Adrenal gland (tissue), 5 donors: Measurements from ENCODE around the gene MIA3.

ENCODE experiments used
- POLR2A ChIP-seq, 2 donors: fragments of 450-650 bp; IDR thresholded peaks; one replicate each; pipeline ENCODE4 v1.6.1; 2017; ENCODE audit warnings: antibody characterized with exemption in 2 of 2, mild to moderate bottlenecking in 2 of 2, moderate library complexity in 1 of 2
- TF ChIP-seq, protein P1 (sequence below), 6 experiments: fragments of 450-650 bp in 4 of 6; fragments of 200-600 bp in 2 of 6; sonication (generic) in 1 of 6; IDR thresholded peaks; 1 replicate in 5 of 6; 2 replicates in 1 of 6; pipeline versions ENCODE4 v1.5.1 to v1.8.0; 2016 to 2021; ENCODE audit warnings: antibody characterized with exemption in 6 of 6, mild to moderate bottlenecking in 2 of 6, moderate library complexity in 1 of 6
- donor health status: DM: no; HTN: no; CAD: no.

- TF ChIP-seq, protein P1, sequence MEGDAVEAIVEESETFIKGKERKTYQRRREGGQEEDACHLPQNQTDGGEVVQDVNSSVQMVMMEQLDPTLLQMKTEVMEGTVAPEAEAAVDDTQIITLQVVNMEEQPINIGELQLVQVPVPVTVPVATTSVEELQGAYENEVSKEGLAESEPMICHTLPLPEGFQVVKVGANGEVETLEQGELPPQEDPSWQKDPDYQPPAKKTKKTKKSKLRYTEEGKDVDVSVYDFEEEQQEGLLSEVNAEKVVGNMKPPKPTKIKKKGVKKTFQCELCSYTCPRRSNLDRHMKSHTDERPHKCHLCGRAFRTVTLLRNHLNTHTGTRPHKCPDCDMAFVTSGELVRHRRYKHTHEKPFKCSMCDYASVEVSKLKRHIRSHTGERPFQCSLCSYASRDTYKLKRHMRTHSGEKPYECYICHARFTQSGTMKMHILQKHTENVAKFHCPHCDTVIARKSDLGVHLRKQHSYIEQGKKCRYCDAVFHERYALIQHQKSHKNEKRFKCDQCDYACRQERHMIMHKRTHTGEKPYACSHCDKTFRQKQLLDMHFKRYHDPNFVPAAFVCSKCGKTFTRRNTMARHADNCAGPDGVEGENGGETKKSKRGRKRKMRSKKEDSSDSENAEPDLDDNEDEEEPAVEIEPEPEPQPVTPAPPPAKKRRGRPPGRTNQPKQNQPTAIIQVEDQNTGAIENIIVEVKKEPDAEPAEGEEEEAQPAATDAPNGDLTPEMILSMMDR (IDR thresholded peaks at IDR 0.05) = no peak
- no peak for TF ChIP-seq POLR2A (IDR thresholded peaks at IDR 0.05)
Measured at GRCh38 chr1:222680080-222680479, 62.2 kb downstream of the MIA3 start.
